Stimulated activated naive B cell treated with anti-CD40 and anti-IgM and Interleukin-4, amounts not matched to agents 10 μg/mL and 1 μg/mL and 100 μg/mL, for 72 hours (primary cell): ENCODE data around the gene CERK.
"Not testable (repeated sequence)": the region's sequence is repeated elsewhere in the genome, so short reads cannot be mapped to it uniquely, and the experiment has no call there.

Source experiments
- ATAC-seq, 2 donors: fragments of 150-1000 bp; cut with Tn5 transposase; replicated peaks; 2 replicates each; pipeline ENCODE4 v1.10.0; 2021; ENCODE audit warnings: moderate library complexity in 1 of 2
- DNase-seq: peaks from one replicate; pipeline ENCODE4 v3.0.0; 2021
- H3K27ac Mint-ChIP-seq: one replicate; pipeline ENCODE4 v1.8.0; 2022; ENCODE audit warnings: mild to moderate bottlenecking, mixed read lengths
- H3K27me3 Mint-ChIP-seq, 2 donors: one replicate each; pipeline ENCODE4 v1.8.0; 2022; ENCODE audit warnings: mixed read lengths in 2 of 2
- H3K36me3 Mint-ChIP-seq, 2 donors: one replicate each; pipeline ENCODE4 v1.8.0; 2022; ENCODE audit warnings: mixed read lengths in 2 of 2, mild to moderate bottlenecking in 1 of 2
- H3K4me1 Mint-ChIP-seq, 2 donors: one replicate each; pipeline ENCODE4 v1.8.0; 2022; ENCODE audit warnings: mixed read lengths in 2 of 2, mild to moderate bottlenecking in 1 of 2
- H3K4me3 Mint-ChIP-seq, 2 donors: one replicate each; pipeline ENCODE4 v1.8.0; 2022; ENCODE audit warnings: mild to moderate bottlenecking in 2 of 2, mixed read lengths in 2 of 2, moderate library complexity in 1 of 2
- H3K9me3 Mint-ChIP-seq, 2 donors: one replicate each; pipeline ENCODE4 v1.8.0; 2022; ENCODE audit warnings: mixed read lengths in 2 of 2, mild to moderate bottlenecking in 1 of 2

Gene CERK

GRCh38 chr22:46653596-46653995 is 84.5 kb downstream of the CERK start:
- peak; percentile 76 to 79 for ATAC-seq

GRCh38 chr22:46652847-46653331 is 85.2 kb downstream of the CERK start:
- peak in 1 of 2 donors; percentile 5 for ATAC-seq
- Mint-ChIP-seq H3K27me3 (no peaks in the 10 kb centered on the region), H3K27ac (peak overlapping the region; percentile 84), H3K4me3 (peak overlapping the region in 1 of 2 donors; percentile 55), H3K4me1 (peaks cover 68 to 70% of the 10 kb centered on the region in 2 donors), H3K36me3 (peaks cover 37 to 61% of the 10 kb centered on the region in 2 donors), H3K9me3 (peaks cover 0 to 7% of the 10 kb centered on the region in 2 donors)
- DNase-seq = no peak

More at GRCh38 chr22:46653596-46653995, 84.5 kb downstream of the CERK start:
- Mint-ChIP-seq H3K36me3 (peaks cover 31 to 57% of the 10 kb centered on the region in 2 donors), H3K4me1 (peaks cover 61 to 70% of the 10 kb centered on the region in 2 donors), H3K27me3 (no peaks in the 10 kb centered on the region), H3K27ac (peak overlapping the region; percentile 84), H3K9me3 (no peaks in the 10 kb centered on the region), H3K4me3 (peak overlapping the region in 1 of 2 donors; percentile 19)
- DNase-seq = peak; percentile 55

GRCh38 chr22:46652081-46652846 is 85.8 kb downstream of the CERK start:
- H3K4me3 Mint-ChIP-seq = peak overlapping the region; percentile 17 to 55
- H3K27me3 Mint-ChIP-seq = no peaks in the 10 kb centered on the region
- peaks cover 43 to 58% of the 10 kb centered on the region in 2 donors for H3K36me3 Mint-ChIP-seq
- H3K4me1 Mint-ChIP-seq = peaks cover 66 to 68% of the 10 kb centered on the region in 2 donors
- peaks cover 0 to 7% of the 10 kb centered on the region in 2 donors for H3K9me3 Mint-ChIP-seq
- H3K27ac Mint-ChIP-seq = peak overlapping the region; percentile 84
- DNase-seq = no peak
- peak; percentile 33 to 38 for ATAC-seq

DNA sequence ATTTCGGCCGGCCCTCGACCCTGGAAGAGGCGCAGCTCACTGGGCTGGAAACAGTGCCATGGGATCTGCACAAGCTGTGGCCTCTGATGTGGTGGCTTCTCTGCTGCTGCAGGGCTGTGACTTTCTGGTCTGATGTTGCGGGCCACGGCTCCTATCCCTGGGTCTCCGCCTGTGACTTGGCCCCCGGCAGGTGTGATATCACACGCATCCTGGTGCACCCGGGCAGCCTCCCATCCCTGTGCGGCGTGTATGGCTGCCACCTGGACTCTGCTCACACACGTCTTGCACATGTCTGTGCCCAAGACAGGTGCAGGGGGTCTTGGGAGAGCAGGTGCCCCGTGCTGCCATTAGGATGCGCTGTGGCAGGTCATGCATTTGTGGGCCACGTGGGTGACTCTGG is 86.7 kb downstream of the CERK start:
- H3K4me1 Mint-ChIP-seq = peaks cover 62 to 66% of the 10 kb centered on the region in 2 donors
- ATAC-seq = no peak
- H3K9me3 Mint-ChIP-seq = peaks cover 0 to 7% of the 10 kb centered on the region in 2 donors
- peaks cover 42 to 60% of the 10 kb centered on the region in 2 donors for H3K36me3 Mint-ChIP-seq
- DNase-seq = no peak
- H3K27me3 Mint-ChIP-seq = no peaks in the 10 kb centered on the region
- H3K4me3 Mint-ChIP-seq = no peak overlapping the region
- peak overlapping the region; percentile 80 for H3K27ac Mint-ChIP-seq

DNA sequence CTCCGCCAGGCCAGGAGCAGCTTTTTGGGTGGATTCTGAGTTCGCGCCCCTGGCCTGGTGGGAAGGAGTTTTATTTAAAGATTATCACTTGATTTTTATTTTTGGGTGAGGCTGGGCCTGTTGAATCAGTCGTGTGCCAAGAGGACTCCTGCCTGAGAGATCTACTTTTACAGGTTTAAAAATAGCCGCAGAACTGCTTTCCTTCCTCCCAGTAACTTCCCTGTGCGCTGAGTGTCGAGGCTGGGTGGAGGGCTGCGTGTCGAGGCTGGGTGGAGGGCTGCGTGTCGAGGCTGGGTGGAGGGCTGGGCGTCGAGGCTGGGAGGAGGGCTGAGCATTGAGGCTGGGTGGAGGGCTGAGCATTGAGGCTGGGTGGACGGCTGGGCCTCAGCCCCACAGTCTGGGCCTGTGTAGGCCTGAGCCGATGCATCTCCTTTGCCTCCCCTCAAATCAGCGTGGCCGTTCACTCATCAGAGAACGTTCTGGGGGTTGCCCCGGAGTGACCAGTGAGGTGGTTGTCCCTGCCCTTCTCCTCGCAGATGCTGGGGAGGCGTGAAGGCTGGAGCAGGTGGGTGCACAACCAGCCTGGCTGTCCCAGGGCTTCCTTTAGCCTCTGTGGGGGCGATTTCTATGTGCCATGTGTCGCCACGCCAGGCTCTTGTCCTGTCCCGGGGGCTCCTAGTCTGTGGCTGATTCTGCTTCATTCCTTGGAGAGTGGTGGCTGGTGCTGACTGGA is 87.8 kb downstream of the CERK start:
- peaks cover 64 to 70% of the 10 kb centered on the region in 2 donors for H3K4me1 Mint-ChIP-seq
- H3K9me3 Mint-ChIP-seq = peaks cover 0 to 7% of the 10 kb centered on the region in 2 donors
- DNase-seq (no peak), ATAC-seq (no peak)
- H3K4me3 Mint-ChIP-seq = no peak overlapping the region
- peaks cover 42 to 60% of the 10 kb centered on the region in 2 donors for H3K36me3 Mint-ChIP-seq
- peak overlapping the region; percentile 42 for H3K27ac Mint-ChIP-seq
- no peaks in the 10 kb centered on the region for H3K27me3 Mint-ChIP-seq

GRCh38 chr22:46649141-46650077 is 88.6 kb downstream of the CERK start:
- peaks cover 61 to 65% of the 10 kb centered on the region in 2 donors for H3K4me1 Mint-ChIP-seq

GRCh38 chr22:46648225-46648820 is 89.7 kb downstream of the CERK start:
- Mint-ChIP-seq H3K36me3 (peaks cover 48 to 61% of the 10 kb centered on the region in 2 donors), H3K4me1 (peaks cover 55 to 62% of the 10 kb centered on the region in 2 donors)
- ATAC-seq, H3K4me3 Mint-ChIP-seq, H3K27ac Mint-ChIP-seq, H3K27me3 Mint-ChIP-seq, H3K9me3 Mint-ChIP-seq, DNase-seq: not testable (repeated sequence)

More at GRCh38 chr22:46649141-46650077, 88.6 kb downstream of the CERK start:
- peaks cover 0 to 7% of the 10 kb centered on the region in 2 donors for H3K9me3 Mint-ChIP-seq
- H3K36me3 Mint-ChIP-seq = peaks cover 43 to 55% of the 10 kb centered on the region in 2 donors
- DNase-seq (no peak), ATAC-seq (peak in 1 of 2 donors; percentile 24)
- H3K4me3 Mint-ChIP-seq = no peak overlapping the region
- peak overlapping the region; percentile 40 for H3K27ac Mint-ChIP-seq
- H3K27me3 Mint-ChIP-seq = no peaks in the 10 kb centered on the region

DNA sequence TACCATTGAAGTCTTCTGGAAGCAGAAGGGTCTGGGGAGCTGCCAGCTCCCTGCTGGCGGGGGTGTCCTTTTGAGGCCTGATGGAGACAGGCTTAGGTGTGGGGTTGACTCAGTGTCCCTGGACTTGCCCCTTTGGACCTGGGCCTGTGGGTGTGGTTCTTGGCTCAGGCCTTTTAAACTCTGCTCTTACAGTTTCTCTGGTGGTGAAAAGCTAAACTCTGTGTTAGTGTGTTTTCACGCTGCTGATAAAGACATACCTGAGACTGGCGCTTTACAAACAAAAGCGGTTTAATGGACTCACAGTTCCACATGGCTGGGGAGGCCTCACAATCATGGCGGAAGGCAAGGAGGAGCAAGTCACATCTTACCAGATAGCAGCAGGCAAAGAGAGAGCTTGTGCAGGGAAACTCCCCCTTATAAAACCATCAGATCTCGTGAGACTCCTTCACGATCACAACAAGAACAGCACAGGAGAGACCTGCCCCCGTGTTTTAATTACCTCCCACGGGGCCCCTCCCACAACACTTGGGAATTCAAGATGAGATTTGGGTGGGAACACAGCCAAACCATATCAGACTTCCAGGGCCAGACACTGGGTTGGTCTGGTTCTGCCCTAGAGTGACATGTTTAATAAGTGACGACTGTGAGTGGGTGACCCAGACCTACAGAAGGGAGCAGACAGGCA is 91.4 kb downstream of the CERK start:
- Mint-ChIP-seq H3K4me3 (no peak overlapping the region), H3K36me3 (peaks cover 45 to 58% of the 10 kb centered on the region in 2 donors), H3K27me3 (no peaks in the 10 kb centered on the region), H3K9me3 (peaks cover 8 to 13% of the 10 kb centered on the region in 2 donors), H3K27ac (no peak overlapping the region), H3K4me1 (peaks cover 49 to 58% of the 10 kb centered on the region in 2 donors)
- ATAC-seq (no peak), DNase-seq (no peak)

GRCh38 chr22:46642840-46643480 is 95.1 kb downstream of the CERK start:
- not testable (repeated sequence) for H3K27me3 Mint-ChIP-seq, H3K9me3 Mint-ChIP-seq, H3K27ac Mint-ChIP-seq, DNase-seq, ATAC-seq, H3K4me3 Mint-ChIP-seq
- Mint-ChIP-seq H3K36me3 (peaks cover 38 to 56% of the 10 kb centered on the region in 2 donors), H3K4me1 (peaks cover 32 to 38% of the 10 kb centered on the region in 2 donors)

DNA sequence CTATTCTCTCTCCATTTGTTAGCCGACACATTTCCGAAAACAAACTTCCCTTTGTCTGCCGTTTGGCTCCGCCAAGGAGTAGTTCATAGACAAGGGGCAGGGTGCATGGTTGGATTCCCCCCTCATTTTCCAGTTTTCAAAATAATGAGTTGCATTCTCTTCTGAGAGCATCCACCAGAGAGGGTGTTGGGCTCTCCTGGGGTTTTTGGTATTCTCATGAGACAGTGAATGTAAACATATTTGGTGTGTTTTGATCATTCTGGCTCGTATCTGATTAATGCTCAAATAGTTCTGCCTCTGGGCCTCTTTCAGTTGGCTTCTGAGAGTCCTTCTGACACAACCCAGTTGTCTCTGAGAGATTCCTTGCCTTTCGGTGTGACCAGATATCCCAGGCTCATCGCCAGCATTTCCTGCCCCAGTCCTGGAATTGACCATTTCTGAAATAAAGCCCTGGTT is 96.2 kb downstream of the CERK start:
- no peak for DNase-seq
- Mint-ChIP-seq H3K9me3 (peaks cover 6 to 8% of the 10 kb centered on the region in 2 donors), H3K36me3 (peaks cover 32 to 49% of the 10 kb centered on the region in 2 donors), H3K27ac (peak overlapping the region; percentile 9), H3K27me3 (no peaks in the 10 kb centered on the region), H3K4me1 (peaks cover 32 to 35% of the 10 kb centered on the region in 2 donors), H3K4me3 (no peak overlapping the region)
- no peak for ATAC-seq

DNA sequence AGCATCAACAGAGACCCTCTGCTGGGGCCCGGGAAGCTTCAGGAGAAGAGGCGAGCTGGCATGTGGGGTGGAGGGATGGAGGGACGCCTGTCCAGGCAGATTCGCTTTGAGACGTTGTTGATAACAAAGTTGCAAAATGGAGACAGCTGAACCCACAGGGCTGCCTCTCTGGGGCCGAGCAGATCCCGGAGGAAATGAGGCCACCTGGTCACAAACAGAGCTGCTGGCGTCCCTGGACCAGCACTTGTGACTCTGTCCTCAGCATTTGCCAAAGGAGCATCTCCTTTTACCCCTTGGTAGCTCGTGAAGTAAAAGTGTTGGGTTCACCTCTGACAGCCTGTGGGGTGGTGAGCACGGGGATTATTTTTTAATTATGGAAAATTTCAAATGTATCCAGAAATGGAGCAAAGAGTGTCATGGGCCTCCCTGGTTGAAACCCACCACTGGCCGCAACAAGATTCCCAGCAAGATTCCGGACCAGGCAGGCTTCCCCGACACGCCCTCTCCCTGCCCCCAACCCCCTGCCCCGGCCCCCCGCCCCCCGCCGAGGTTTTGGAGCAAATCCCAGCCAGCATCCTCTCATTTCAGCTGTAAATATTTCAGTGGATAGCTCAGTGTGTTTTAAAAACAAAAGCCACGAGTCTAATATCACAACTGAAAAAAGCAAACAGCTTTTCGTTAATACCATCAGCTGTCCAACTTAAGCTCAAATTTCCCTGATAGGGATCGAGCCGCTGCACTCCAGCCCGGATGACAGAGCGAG is 97.6 kb downstream of the CERK start:
- Mint-ChIP-seq H3K36me3 (peaks cover 31 to 47% of the 10 kb centered on the region in 2 donors), H3K4me1 (peaks cover 22 to 30% of the 10 kb centered on the region in 2 donors), H3K4me3 (no peak overlapping the region), H3K27ac (no peak overlapping the region), H3K27me3 (no peaks in the 10 kb centered on the region), H3K9me3 (peaks cover 6 to 8% of the 10 kb centered on the region in 2 donors)
- ATAC-seq (no peak), DNase-seq (no peak)

DNA sequence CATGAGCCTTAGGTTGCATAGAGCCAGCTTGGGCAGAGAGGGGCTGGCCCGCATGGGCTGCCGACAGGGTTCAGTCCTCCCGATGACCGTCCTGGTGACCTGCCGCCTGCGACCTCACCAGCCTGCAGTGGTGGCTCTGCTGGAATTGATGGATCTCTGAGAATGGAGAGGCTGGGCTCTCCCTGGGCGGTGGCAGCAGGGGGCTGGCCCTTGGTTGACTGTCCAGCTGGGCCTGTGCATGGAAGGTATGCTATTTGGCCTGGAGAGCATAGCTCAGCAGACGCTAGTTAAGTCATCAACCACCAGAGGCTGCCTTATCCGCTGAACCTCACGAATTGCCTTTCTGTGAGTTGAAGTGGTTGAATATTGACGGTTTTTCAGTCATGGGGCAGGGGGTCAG is 98.2 kb downstream of the CERK start:
- H3K36me3 Mint-ChIP-seq = peaks cover 31 to 47% of the 10 kb centered on the region in 2 donors
- H3K9me3 Mint-ChIP-seq = peaks cover 6 to 8% of the 10 kb centered on the region in 2 donors
- H3K27ac Mint-ChIP-seq = no peak overlapping the region
- H3K4me3 Mint-ChIP-seq = no peak overlapping the region
- peaks cover 22 to 30% of the 10 kb centered on the region in 2 donors for H3K4me1 Mint-ChIP-seq
- ATAC-seq (no peak), DNase-seq (no peak)
- H3K27me3 Mint-ChIP-seq = no peaks in the 10 kb centered on the region
